Mesenchymal stem cell (in vitro differentiated cells and primary cell): ENCODE data around the gene ZNF547.

Experiments used
- DNase-seq: peaks from one replicate; pipeline ENCODE4 v3.0.0-alpha.2; 2013
- H2AFZ ChIP-seq: one replicate; pipeline ENCODE4 v1.6.1; 2013; ENCODE audit warnings: low read depth, mild to moderate bottlenecking, control low read depth, inconsistent platforms, low read length, moderate library complexity
- H2AK5ac ChIP-seq: 2 replicates; pipeline ENCODE4 v1.6.1; 2013; ENCODE audit warnings: low read length, moderate library complexity, mild to moderate bottlenecking, inconsistent platforms; ENCODE audit not compliant: severe bottlenecking
- H2BK120ac ChIP-seq: one replicate; pipeline ENCODE4 v1.6.1; 2013; ENCODE audit warnings: low read depth, mild to moderate bottlenecking, inconsistent platforms, low read length, moderate library complexity
- H2BK12ac ChIP-seq, 2 experiments: one replicate each; pipeline ENCODE4 v1.6.1; 2013; ENCODE audit warnings: inconsistent platforms in 2 of 2, low read length in 2 of 2, mild to moderate bottlenecking in 2 of 2, moderate library complexity in 2 of 2, control low read depth in 1 of 2
- H2BK15ac ChIP-seq: one replicate; pipeline ENCODE4 v1.6.1; 2013; ENCODE audit warnings: mild to moderate bottlenecking, low read depth, inconsistent platforms; ENCODE audit not compliant: poor library complexity, severe bottlenecking
- H2BK5ac ChIP-seq: 2 replicates; pipeline ENCODE4 v1.6.1; 2013; ENCODE audit warnings: low read depth, mild to moderate bottlenecking, low read length, control low read depth, inconsistent platforms; ENCODE audit not compliant: poor library complexity, severe bottlenecking
- H3K14ac ChIP-seq, 2 experiments: one replicate each; pipeline ENCODE4 v1.6.1; 2013; ENCODE audit warnings: inconsistent platforms in 2 of 2, low read length in 2 of 2, control low read depth in 1 of 2, mild to moderate bottlenecking in 1 of 2, moderate library complexity in 1 of 2
- H3K18ac ChIP-seq, 2 experiments: one replicate each; pipeline ENCODE4 v1.6.1; 2013; ENCODE audit warnings: inconsistent platforms in 2 of 2, low read length in 2 of 2, control low read depth in 1 of 2, low read depth in 1 of 2, mild to moderate bottlenecking in 1 of 2
- H3K23ac ChIP-seq, 2 experiments: one replicate each; pipeline ENCODE4 v1.6.1; 2013; ENCODE audit warnings: inconsistent platforms in 2 of 2, low read length in 2 of 2, mild to moderate bottlenecking in 2 of 2, moderate library complexity in 2 of 2, control low read depth in 1 of 2
- H3K27ac ChIP-seq: 2 replicates; pipeline ENCODE4 v1.5.1; 2013; ENCODE audit warnings: mild to moderate bottlenecking, moderate library complexity, low read length, control low read depth, inconsistent platforms; ENCODE audit not compliant: poor library complexity, severe bottlenecking
- H3K27me3 ChIP-seq, 2 experiments: 2 replicates each; pipeline versions ENCODE4 v1.6.1 to v1.7.0; 2013; ENCODE audit warnings: low read length in 2 of 2, mild to moderate bottlenecking in 2 of 2, moderate library complexity in 2 of 2, control low read depth in 1 of 2, inconsistent platforms in 1 of 2; ENCODE audit not compliant: control insufficient read depth in 1 of 2, insufficient read depth in 1 of 2
- H3K36me3 ChIP-seq, 2 experiments: 2 replicates each; pipeline versions ENCODE4 v1.6.1 to v1.7.0; 2013; ENCODE audit warnings: low read length in 2 of 2, control low read depth in 1 of 2, inconsistent platforms in 1 of 2, low read depth in 1 of 2, mild to moderate bottlenecking in 1 of 2; ENCODE audit not compliant: insufficient read depth in 2 of 2, control insufficient read depth in 1 of 2
- H3K4ac ChIP-seq, 2 experiments: one replicate each; pipeline ENCODE4 v1.6.1; 2013; ENCODE audit warnings: inconsistent platforms in 2 of 2, low read length in 2 of 2, mild to moderate bottlenecking in 2 of 2, moderate library complexity in 2 of 2, control low read depth in 1 of 2, low read depth in 1 of 2
- H3K4me1 ChIP-seq: 2 replicates; pipeline ENCODE4 v1.6.1; 2013; ENCODE audit warnings: low read depth, low read length, control low read depth; ENCODE audit not compliant: control insufficient read depth, insufficient read depth
- H3K4me2 ChIP-seq: 2 replicates; pipeline ENCODE4 v1.6.1; 2013; ENCODE audit warnings: low read length, mild to moderate bottlenecking, inconsistent platforms; ENCODE audit not compliant: poor library complexity, severe bottlenecking
- H3K4me3 ChIP-seq, 2 experiments: 2 replicates each; pipeline versions ENCODE4 v1.5.1 to v1.7.0; 2013; ENCODE audit warnings: low read length in 2 of 2, mild to moderate bottlenecking in 2 of 2, control low read depth in 1 of 2, low read depth in 1 of 2; ENCODE audit not compliant: insufficient read depth in 1 of 2
- H3K79me1 ChIP-seq: replicated peaks from 2 replicates; pipeline ENCODE4 v1.6.1; 2013; ENCODE audit warnings: mild to moderate bottlenecking, control low read depth, low read length, inconsistent platforms; ENCODE audit not compliant: poor library complexity, severe bottlenecking
- H3K9ac ChIP-seq: 2 replicates; pipeline ENCODE4 v1.7.0; 2013; ENCODE audit warnings: mild to moderate bottlenecking, low read length, moderate library complexity
- H3K9me3 ChIP-seq: 2 replicates; pipeline ENCODE4 v1.7.0; 2013; ENCODE audit warnings: mild to moderate bottlenecking, low read length; ENCODE audit not compliant: control insufficient read depth
- H4K8ac ChIP-seq: one replicate; pipeline ENCODE4 v1.6.1; 2013; ENCODE audit warnings: inconsistent platforms, mild to moderate bottlenecking, low read length, moderate library complexity
- H4K91ac ChIP-seq: one replicate; pipeline ENCODE4 v1.6.1; 2013; ENCODE audit warnings: mild to moderate bottlenecking, low read length, inconsistent platforms
- WGBS: methylation state at CpG from one replicate; pipeline ENCODE4 v1.1.7; 2013; ENCODE audit warnings: mixed read lengths; 5-methylcytosine and 5-hydroxymethylcytosine counted together

ZNF547 gene

DNA sequence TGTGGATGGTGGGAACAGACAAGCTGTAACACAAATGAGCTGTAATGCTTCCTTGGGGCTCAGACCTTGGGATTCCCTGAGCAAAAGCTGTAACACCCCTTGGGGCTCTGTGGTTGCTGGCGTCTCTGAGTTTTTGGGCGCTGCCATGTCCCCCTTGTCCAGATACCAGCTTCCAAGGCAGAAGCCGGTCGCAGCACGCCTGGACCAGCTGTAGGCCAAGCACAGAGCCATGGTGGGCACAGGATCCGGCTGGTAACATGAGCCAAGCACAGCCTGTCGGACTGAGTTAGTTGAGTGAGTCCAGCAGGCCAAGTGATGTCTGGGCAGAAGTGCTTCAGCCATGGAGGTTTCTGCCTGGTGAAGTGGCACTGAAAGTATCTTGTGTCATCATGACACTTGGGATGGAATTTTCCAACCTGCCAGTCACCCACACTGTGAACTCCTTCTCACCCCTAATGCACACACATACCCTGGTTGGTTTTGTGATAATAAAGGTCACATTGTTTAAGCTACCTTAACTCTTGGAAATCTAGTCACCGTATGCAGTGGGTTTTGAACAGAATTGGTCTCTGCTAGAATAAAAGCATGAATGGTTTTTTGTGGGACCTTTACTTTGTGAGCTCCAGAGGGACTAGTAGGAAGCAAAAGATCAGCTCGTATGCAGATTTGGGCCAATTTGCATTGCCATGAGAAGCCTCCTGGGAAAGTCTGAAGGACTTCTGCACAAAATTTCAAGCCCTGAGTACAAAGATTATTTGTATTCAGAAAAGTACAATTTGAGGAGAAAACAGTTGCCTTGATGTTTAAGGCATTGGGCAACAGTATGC is 40.6 kb downstream of the ZNF547 start:
- no peak overlapping the region for H3K4ac ChIP-seq
- H3K27ac ChIP-seq, result no peak overlapping the region
- H2BK12ac ChIP-seq, result no peak overlapping the region
- peaks cover 10 to 18% of the 10 kb centered on the region in 2 experiments for H3K36me3 ChIP-seq
- H2AFZ ChIP-seq, result no peak overlapping the region
- peaks cover 3% of the 10 kb centered on the region for H3K4me1 ChIP-seq
- no peak overlapping the region for H3K18ac ChIP-seq
- peaks cover 19% of the 10 kb centered on the region for H3K9me3 ChIP-seq
- H3K79me1 ChIP-seq, result peaks cover 16% of the 10 kb centered on the region
- no peak overlapping the region for H4K91ac ChIP-seq
- H3K23ac ChIP-seq, result no peak overlapping the region
- no peak overlapping the region for H2BK5ac ChIP-seq
- no peak overlapping the region for H2AK5ac ChIP-seq
- no peak for DNase-seq
- no peak overlapping the region for H2BK15ac ChIP-seq
- no peak overlapping the region for H2BK120ac ChIP-seq
- no peak overlapping the region for H3K4me3 ChIP-seq
- H3K4me2 ChIP-seq, result no peak overlapping the region
- no peaks in the 10 kb centered on the region for H3K27me3 ChIP-seq
- H3K14ac ChIP-seq, result no peak overlapping the region
- no peak overlapping the region for H3K9ac ChIP-seq
- 92% methylated on average over 9 of the region's 9 CpGs for WGBS
- no peak overlapping the region for H4K8ac ChIP-seq

DNA sequence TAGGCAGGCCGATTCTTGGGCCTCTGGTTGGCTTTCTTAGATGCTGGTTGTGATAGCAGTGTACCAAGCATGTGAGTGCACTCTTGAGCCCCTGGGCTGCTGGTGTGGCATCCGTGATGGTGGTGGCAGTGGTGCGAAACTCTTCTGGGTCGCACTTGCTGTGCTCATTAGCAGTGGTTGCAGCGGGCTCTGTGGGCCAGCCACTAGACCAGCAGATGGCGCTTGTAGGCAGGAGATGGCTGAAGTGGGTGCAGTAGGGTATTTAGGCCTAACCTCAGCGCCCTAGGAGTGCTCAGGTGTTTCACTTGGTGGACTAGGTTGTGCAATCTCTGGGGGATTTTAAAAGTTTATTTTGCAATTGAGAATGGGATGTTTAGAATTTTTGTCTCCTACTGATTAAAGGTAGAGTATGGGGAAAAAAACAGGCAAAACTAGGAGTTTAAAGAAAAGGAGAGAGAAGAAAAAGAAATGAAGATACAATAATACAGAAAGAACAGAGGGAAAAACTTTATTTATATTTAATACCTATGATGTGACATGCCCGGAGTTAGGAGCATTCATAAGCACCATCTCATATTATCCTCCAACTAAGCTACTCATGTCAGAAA is 43.3 kb downstream of the ZNF547 start:
- peak overlapping the region in 1 of 2 experiments; percentile 11 for H2BK12ac ChIP-seq
- H3K4me2 ChIP-seq, result no peak overlapping the region
- no peak overlapping the region for H3K4ac ChIP-seq
- H4K91ac ChIP-seq, result no peak overlapping the region
- H2BK120ac ChIP-seq, result no peak overlapping the region
- H3K4me3 ChIP-seq, result no peak overlapping the region
- no peak overlapping the region for H3K27ac ChIP-seq
- H2BK15ac ChIP-seq, result no peak overlapping the region
- H2AFZ ChIP-seq, result peak overlapping the region; percentile 83
- H3K18ac ChIP-seq, result no peak overlapping the region
- peak overlapping the region; percentile 25 for H4K8ac ChIP-seq
- no peak overlapping the region for H2AK5ac ChIP-seq
- H3K27me3 ChIP-seq, result no peaks in the 10 kb centered on the region
- no peak overlapping the region for H3K14ac ChIP-seq
- H3K9me3 ChIP-seq, result peaks cover 7% of the 10 kb centered on the region
- no peak overlapping the region for H3K9ac ChIP-seq
- H3K23ac ChIP-seq, result no peak overlapping the region
- H3K79me1 ChIP-seq, result peaks cover 13% of the 10 kb centered on the region
- peaks cover 3% of the 10 kb centered on the region for H3K4me1 ChIP-seq
- no peak overlapping the region for H2BK5ac ChIP-seq
- peak; percentile 60 for DNase-seq
- WGBS, result 14% methylated on average over 7 of the region's 8 CpGs
- peaks cover 0 to 6% of the 10 kb centered on the region in 2 experiments for H3K36me3 ChIP-seq

DNA sequence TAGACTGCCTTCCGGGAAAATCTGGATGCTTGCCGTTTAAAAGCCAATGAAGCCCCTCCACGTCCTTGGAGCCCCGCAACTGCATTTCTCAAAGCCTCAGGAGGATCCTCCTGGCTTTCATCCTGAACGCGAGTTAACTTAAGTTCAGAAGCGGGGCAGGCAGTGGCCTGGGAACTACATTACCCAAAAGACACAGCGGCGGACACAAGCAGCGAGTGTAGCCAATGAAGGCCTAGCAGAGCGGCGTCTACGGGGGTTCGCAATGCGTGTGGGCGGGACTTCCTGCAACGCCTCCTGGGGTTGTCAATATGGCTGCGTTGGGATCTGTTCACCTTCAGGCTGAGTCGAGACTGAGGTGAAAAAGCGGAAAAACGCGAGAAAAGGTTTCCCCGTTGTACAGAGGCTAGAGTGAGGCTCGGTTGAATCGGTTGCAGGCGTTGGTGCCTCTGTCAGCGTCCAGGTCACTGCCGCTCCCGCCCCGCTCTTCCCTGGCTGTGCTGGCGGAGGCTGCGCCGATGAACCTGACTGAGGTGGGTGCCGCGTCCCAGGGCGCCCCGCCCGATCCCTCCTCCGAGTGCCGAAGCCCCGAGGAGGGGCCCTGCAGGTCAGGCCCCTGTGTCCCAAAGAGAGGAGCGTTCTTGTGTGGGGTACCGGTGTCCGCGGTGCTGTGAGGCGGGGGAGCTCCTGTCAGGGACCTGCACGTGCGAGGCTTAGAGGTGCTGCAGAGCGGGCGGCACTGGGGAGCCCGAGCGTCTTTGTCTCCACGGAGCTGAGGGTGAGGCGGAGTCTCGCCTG is 47.7 kb downstream of the ZNF547 start, which contains the start of gene ZNF17:
TSS of gene ZNF17 (plus strand) at position 285 of the 795 bp plus-strand sequence. CDS start 2,455 bp downstream, outside the sequence.
- Histone ChIP-seq H3K4me2 (peak within 1 kb of the TSS; percentile 88), H2BK5ac (no peak within 1 kb of the TSS), H4K91ac (no peak within 1 kb of the TSS), H2AK5ac (no peak within 1 kb of the TSS), H3K27ac (peak within 1 kb of the TSS; percentile 26), H3K23ac (no peak within 1 kb of the TSS), H3K9me3 (no peaks in the 10 kb centered on the region), H3K9ac (peak within 1 kb of the TSS; percentile 91), H3K27me3 (no peaks in the 10 kb centered on the region), H2BK12ac (no peak within 1 kb of the TSS), H3K36me3 (peaks cover 22 to 27% of the 10 kb centered on the region in 2 experiments), H4K8ac (peak within 1 kb of the TSS; percentile 85), H2BK15ac (no peak within 1 kb of the TSS), H3K18ac (peak within 1 kb of the TSS in 1 of 2 experiments; percentile 65), H3K79me1 (peaks cover 31% of the 10 kb centered on the region), H2AFZ (peak within 1 kb of the TSS; percentile 82), H2BK120ac (no peak within 1 kb of the TSS), H3K4me3 (peak within 1 kb of the TSS; percentile 93 to 95), H3K4ac (peak within 1 kb of the TSS in 1 of 2 experiments; percentile 34), H3K14ac (peak within 1 kb of the TSS in 1 of 2 experiments; percentile 69), H3K4me1 (peaks cover 7% of the 10 kb centered on the region)
- DNase-seq, result peak; percentile 95
- under 1% methylated on average over 55 of the region's 55 CpGs for WGBS
